Body of pancreas (tissue), 4 donors: ENCODE results near the gene LINS1.

Source experiments
- CTCF ChIP-seq, 7 experiments: fragments of 450-650 bp in 4 of 7; fragments of 200-600 bp in 3 of 7; sonication (generic) in 3 of 7; IDR thresholded peaks; one replicate each; pipeline ENCODE4 v1.5.1; 2016 to 2019; ENCODE audit warnings: antibody characterized with exemption in 7 of 7
- POLR2A ChIP-seq, 3 donors: fragments of 450-650 bp; IDR thresholded peaks; one replicate each; pipeline ENCODE4 v1.6.1; 2016; ENCODE audit warnings: antibody characterized with exemption in 3 of 3, mild to moderate bottlenecking in 2 of 3

GRCh38 chr15:100524326-100524725 is 77.7 kb downstream of the LINS1 start:
- no peak for TF ChIP-seq CTCF (IDR thresholded peaks at IDR 0.05)
- no peak for TF ChIP-seq POLR2A (IDR thresholded peaks at IDR 0.05)
